ENCODE results near the gene SNAPC2. TPM values are rescaled to one million over a fixed set of nuclear protein-coding genes. Genes with fewer than 3 reads are reported as not detected.
A peak's percentile ranks its signal among the peaks of the same experiment; 100 is the strongest.

SNAPC2 gene
- total RNA-seq, 1 donor from 2014 or later: 10.8 TPM

GRCh38 chr19:7925171-7925851, 5.2 kb downstream of the SNAPC2 start:
- Mint-ChIP-seq H3K36me3 (ENCODE audit: insufficient read depth) (peaks cover 4% of the 10 kb centered on the region), H3K27me3 (no peaks in the 10 kb centered on the region), H3K4me1 (ENCODE audit: low read depth) (peaks cover 9% of the 10 kb centered on the region), H3K9me3 (ENCODE audit: low read depth) (no peaks in the 10 kb centered on the region), H3K4me3 (ENCODE audit: low read depth) (peak overlapping the region; percentile 85), H3K27ac (peak overlapping the region; percentile 95)
- DNase-seq (ENCODE audit: low spot score, unreplicated experiment): peak; percentile 92
- TF ChIP-seq CTCF (IDR thresholded peaks at IDR 0.05; ENCODE audit: unreplicated experiment): peak; percentile 98

GRCh38 chr19:7926021-7926726, 6.0 kb downstream of the SNAPC2 start, which contains the start of gene CTXN1:
CTXN1 (minus strand) TSS chr19:7926135; CDS start chr19:7925538, 597 bp downstream.
- Mint-ChIP-seq H3K27me3 (no peaks in the 10 kb centered on the region), H3K4me3 (ENCODE audit: low read depth) (peak within 1 kb of the TSS; percentile 85), H3K9me3 (ENCODE audit: low read depth) (no peaks in the 10 kb centered on the region), H3K36me3 (ENCODE audit: insufficient read depth) (peaks cover 8% of the 10 kb centered on the region), H3K27ac (peak within 1 kb of the TSS; percentile 95), H3K4me1 (ENCODE audit: low read depth) (peaks cover 6% of the 10 kb centered on the region)
- peak; percentile 17 for TF ChIP-seq CTCF (IDR thresholded peaks at IDR 0.05; ENCODE audit: unreplicated experiment)
- peak; percentile 75 for DNase-seq (ENCODE audit: low spot score, unreplicated experiment)

DNA sequence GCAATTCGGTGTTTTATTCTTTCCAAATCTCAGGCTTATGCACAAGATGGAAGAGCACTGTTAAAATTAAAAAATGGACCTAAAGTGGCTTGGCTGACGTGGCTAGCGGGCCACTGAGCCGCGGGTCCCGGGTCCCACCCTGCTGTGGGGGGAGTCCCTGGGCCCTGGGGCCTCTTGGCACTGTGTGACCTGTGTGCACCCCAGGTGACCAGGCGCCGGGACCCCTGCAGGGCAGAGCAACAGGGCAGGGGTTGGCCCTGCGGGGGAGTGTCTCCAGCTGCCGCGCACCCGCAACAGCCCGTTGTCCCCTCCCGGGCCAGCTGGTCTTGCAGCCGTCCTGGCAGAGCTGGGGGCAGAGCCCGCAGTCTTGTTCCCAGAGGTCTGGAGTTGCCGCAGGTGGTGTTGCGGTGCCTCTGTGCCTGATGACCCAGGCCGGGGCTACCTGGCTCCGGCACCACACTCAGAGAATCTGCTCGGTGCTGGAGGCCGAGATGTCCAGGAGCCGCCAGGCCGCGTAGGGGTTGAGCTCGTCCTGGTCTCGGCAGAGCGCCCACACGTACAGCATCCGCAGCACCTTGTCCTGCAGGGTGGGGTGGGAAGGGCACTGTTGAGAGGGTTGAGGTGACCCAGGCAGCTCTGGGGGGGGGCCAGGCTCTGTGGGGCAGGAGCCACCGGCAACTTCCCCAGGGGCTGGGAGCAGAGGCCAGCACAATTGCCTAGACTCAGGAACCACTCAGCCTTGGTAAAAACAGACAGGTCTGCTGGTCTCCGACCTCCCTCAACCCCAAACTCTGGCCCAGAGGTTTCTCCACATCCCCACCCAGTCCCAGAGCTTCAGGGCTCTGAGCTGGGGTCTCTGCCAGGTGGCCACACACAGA, 6.8 kb downstream of the SNAPC2 start:
- H3K36me3 Mint-ChIP-seq (ENCODE audit: insufficient read depth): peaks cover 8% of the 10 kb centered on the region

DNA sequence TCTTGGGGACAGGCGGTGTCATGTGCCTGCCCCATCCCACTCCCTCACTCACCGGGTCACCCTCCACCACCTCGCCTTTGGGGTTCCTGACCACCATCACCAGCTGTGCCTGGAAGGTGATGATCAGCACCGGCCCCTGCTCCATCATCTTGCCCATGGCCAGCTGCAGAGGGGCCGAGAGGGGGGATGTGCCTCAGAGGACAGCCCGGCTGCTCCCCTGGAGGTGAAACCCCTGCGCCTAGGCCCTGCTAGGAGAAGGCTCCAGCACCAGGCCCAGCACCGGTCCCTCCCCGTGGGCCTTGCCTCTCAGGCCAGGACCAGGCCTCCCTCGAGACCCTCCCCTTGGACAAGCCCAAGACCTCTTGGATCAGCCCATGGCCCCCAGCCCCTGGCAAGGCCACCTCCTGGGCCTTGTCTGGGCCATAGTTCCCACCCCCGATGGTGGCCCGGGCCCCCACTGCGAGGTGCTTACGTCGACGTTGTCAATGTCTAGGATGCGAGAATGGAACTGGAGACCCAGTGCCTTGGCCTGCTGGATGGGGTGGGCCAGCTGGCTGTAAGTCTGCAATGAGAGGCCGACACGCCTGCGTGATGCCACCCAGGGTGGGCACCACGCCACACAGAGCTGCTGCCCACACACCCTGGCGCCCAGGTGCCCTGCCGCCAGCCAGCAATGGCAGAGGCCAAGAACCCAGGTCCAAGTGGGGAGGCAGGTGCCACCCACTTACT, 7.6 kb downstream of the SNAPC2 start:
- Mint-ChIP-seq H3K36me3 (ENCODE audit: insufficient read depth) (peaks cover 8% of the 10 kb centered on the region), H3K4me1 (ENCODE audit: low read depth) (peaks cover 6% of the 10 kb centered on the region), H3K27ac (no peak overlapping the region), H3K27me3 (no peaks in the 10 kb centered on the region), H3K9me3 (ENCODE audit: low read depth) (no peaks in the 10 kb centered on the region), H3K4me3 (ENCODE audit: low read depth) (peak overlapping the region; percentile 37)
- DNase-seq (ENCODE audit: low spot score, unreplicated experiment): no peak
- no peak for TF ChIP-seq CTCF (IDR thresholded peaks at IDR 0.05; ENCODE audit: unreplicated experiment)

More for the DNA sequence above, 6.8 kb downstream of the SNAPC2 start:
- peaks cover 6% of the 10 kb centered on the region for H3K4me1 Mint-ChIP-seq (ENCODE audit: low read depth)
- H3K27ac Mint-ChIP-seq: peak overlapping the region; percentile 94
- DNase-seq (ENCODE audit: low spot score, unreplicated experiment): no peak
- H3K9me3 Mint-ChIP-seq (ENCODE audit: low read depth): no peaks in the 10 kb centered on the region
- TF ChIP-seq CTCF (IDR thresholded peaks at IDR 0.05; ENCODE audit: unreplicated experiment): no peak
- peak overlapping the region; percentile 75 for H3K4me3 Mint-ChIP-seq (ENCODE audit: low read depth)
- H3K27me3 Mint-ChIP-seq: no peaks in the 10 kb centered on the region

Measured in progenitor cell of endocrine pancreas (in vitro differentiated cells).